Colonic mucosa (tissue), 4 donors: ENCODE measurements around the gene UQCR11. TPM values are rescaled to one million over a fixed set of nuclear protein-coding genes. Genes with fewer than 3 reads are reported as not detected.

ENCODE experiments used
- DNase-seq: peaks from one replicate; pipeline ENCODE4 v3.0.0-alpha.2; 2020
- H3K27ac ChIP-seq: fragments of 200-600 bp; one replicate; pipeline ENCODE4 v1.8.0; 2021
- H3K27me3 ChIP-seq: fragments of 200-600 bp; one replicate; pipeline ENCODE4 v1.8.0; 2021
- H3K36me3 ChIP-seq: fragments of 200-600 bp; one replicate; pipeline ENCODE4 v1.8.0; 2021
- H3K4me1 ChIP-seq: fragments of 200-600 bp; one replicate; pipeline ENCODE4 v1.8.0; 2021; ENCODE audit warnings: mild to moderate bottlenecking
- H3K4me3 ChIP-seq: fragments of 200-600 bp; one replicate; pipeline ENCODE4 v1.8.0; 2021
- H3K9ac ChIP-seq, 2 donors: one replicate each; pipeline ENCODE4 v1.7.0; 2013; ENCODE audit warnings: control low read depth in 2 of 2, low read depth in 2 of 2, low read length in 2 of 2
- H3K9me3 ChIP-seq: fragments of 200-600 bp; one replicate; pipeline ENCODE4 v1.8.0; 2021
- intact Hi-C: fragments of 100-400 bp; cut with DNase I; formaldehyde crosslinking; loops from one replicate; pipeline ENCODE4 v1.14.1; 2022
- total RNA-seq, 2 donors: library from RNA; stranded (reverse); fragmentation: NEBNext Ultra II Directional in 1 of 2; extraction: Animal tissue kit (Norgen Biotek cat#: 25700) in 1 of 2; gene quantifications; one replicate each; pipeline ENCODE4 v1.2.1, GENCODE V29; 2021
- TF ChIP-seq, protein P1 (sequence below): fragments of 200-600 bp; IDR thresholded peaks from one replicate; pipeline ENCODE4 v1.8.0; 2022; ENCODE audit warnings: antibody characterized with exemption, mild to moderate bottlenecking
- donor health status: healthy.
- donor health status: DM: no; HTN: no; CAD: no.
- donor health status: DM: no; HTN: no; CAD: no.

UQCR11 gene
- total RNA-seq, 2 donors from 2014 or later, result 325 to 336 TPM

- H3K27me3 ChIP-seq, result no peaks in the 10 kb centered on the region
- H3K4me1 ChIP-seq, result peaks cover 4% of the 10 kb centered on the region
- TF ChIP-seq, protein P1, sequence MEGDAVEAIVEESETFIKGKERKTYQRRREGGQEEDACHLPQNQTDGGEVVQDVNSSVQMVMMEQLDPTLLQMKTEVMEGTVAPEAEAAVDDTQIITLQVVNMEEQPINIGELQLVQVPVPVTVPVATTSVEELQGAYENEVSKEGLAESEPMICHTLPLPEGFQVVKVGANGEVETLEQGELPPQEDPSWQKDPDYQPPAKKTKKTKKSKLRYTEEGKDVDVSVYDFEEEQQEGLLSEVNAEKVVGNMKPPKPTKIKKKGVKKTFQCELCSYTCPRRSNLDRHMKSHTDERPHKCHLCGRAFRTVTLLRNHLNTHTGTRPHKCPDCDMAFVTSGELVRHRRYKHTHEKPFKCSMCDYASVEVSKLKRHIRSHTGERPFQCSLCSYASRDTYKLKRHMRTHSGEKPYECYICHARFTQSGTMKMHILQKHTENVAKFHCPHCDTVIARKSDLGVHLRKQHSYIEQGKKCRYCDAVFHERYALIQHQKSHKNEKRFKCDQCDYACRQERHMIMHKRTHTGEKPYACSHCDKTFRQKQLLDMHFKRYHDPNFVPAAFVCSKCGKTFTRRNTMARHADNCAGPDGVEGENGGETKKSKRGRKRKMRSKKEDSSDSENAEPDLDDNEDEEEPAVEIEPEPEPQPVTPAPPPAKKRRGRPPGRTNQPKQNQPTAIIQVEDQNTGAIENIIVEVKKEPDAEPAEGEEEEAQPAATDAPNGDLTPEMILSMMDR, result no peak
- intact Hi-C loops, result loop anchor here (5.0 kb wide), 1 partner anchor 34 kb away; no protein-coding TSS in a partner anchor
- peak overlapping the region; percentile 97 for H3K4me3 ChIP-seq
- no peaks in the 10 kb centered on the region for H3K36me3 ChIP-seq
- peak; percentile 47 for DNase-seq
- no peaks in the 10 kb centered on the region for H3K9me3 ChIP-seq
- H3K27ac ChIP-seq, result peak overlapping the region; percentile 77
- peak overlapping the region; percentile 66 to 69 for H3K9ac ChIP-seq
Measured at GRCh38 chr19:1651568-1652291, 46.5 kb upstream of the UQCR11 start.

- H3K36me3 ChIP-seq, result no peaks in the 10 kb centered on the region
- TF ChIP-seq, protein P1, result no peak
- H3K9me3 ChIP-seq, result no peaks in the 10 kb centered on the region
- peaks cover 4% of the 10 kb centered on the region for H3K4me1 ChIP-seq
- peak overlapping the region; percentile 97 for H3K4me3 ChIP-seq
- DNase-seq, result peak; percentile 43
- peak overlapping the region; percentile 77 for H3K27ac ChIP-seq
- H3K9ac ChIP-seq, result peak overlapping the region; percentile 66 to 69
- H3K27me3 ChIP-seq, result no peaks in the 10 kb centered on the region
- intact Hi-C loops, result loop anchor here (5.0 kb wide), 1 partner anchor 34 kb away; no protein-coding TSS in a partner anchor
Measured at GRCh38 chr19:1650650-1651567, 45.6 kb upstream of the UQCR11 start.

- Histone ChIP-seq H3K27ac (no peak overlapping the region), H3K4me3 (no peak overlapping the region), H3K9ac (peak overlapping the region in 1 of 2 donors; percentile 19), H3K36me3 (no peaks in the 10 kb centered on the region), H3K4me1 (peaks cover 4% of the 10 kb centered on the region), H3K9me3 (no peaks in the 10 kb centered on the region), H3K27me3 (no peaks in the 10 kb centered on the region)
- TF ChIP-seq, protein P1, result no peak
- DNase-seq, result no peak
- intact Hi-C loops, result loop anchor here (5.0 kb wide), 1 partner anchor 33 kb away; no protein-coding TSS in a partner anchor
Measured at GRCh38 chr19:1649706-1650649, 44.7 kb upstream of the UQCR11 start.

DNA sequence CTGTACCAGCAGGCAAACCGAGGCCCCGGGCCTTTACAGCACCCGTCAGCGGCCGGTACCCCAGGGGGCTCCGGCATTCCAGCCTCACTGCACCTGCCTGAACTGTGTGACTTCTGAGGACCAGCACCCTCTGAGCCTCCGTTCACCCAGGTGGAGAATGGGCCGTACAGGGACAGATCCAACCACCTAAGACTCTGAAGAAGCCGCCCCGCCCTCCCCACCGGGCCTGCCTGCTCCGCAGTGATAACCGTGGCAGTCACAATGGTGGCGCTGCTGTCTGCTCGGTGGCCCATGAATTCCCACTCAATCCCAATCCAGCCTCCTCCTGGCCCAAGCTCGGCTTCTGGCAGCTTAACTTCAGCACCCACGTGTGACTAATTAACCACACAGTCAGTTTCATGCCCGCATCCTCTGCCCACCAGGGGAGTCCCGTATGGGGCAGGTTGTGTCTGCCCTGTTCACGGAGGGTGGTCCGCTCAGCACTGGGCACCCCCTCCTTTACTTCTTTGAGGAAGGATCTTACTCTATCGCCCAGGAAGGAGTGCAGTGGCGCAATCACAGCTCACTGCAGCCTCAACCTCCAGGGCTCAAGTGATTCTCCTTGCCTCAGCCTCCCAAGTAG lies 43.8 kb upstream of the UQCR11 start:
- no peaks in the 10 kb centered on the region for H3K27me3 ChIP-seq
- peak overlapping the region in 1 of 2 donors; percentile 26 for H3K9ac ChIP-seq
- H3K36me3 ChIP-seq, result no peaks in the 10 kb centered on the region
- no peaks in the 10 kb centered on the region for H3K9me3 ChIP-seq
- no peak for DNase-seq
- no peak overlapping the region for H3K27ac ChIP-seq
- intact Hi-C loops, result no loop called here
- TF ChIP-seq, protein P1, result no peak
- no peak overlapping the region for H3K4me3 ChIP-seq
- peaks cover 4% of the 10 kb centered on the region for H3K4me1 ChIP-seq
